CD4-positive, CD25-positive, alpha-beta regulatory T cell (primary cell): ENCODE data around the gene ID3. TPM values are rescaled to one million over a fixed set of nuclear protein-coding genes. Genes with fewer than 3 reads are reported as not detected.

Experiments used
- ATAC-seq, 2 donors: fragments of 150-1000 bp; cut with Tn5 transposase; one replicate each; pipeline ENCODE4 v1.10.0; 2021; ENCODE audit warnings: low read depth in 2 of 2, moderate number of reproducible peaks in 2 of 2, moderate library complexity in 1 of 2
- DNase-seq, 3 donors: peaks; one replicate each; pipeline versions ENCODE4 v3.0.0 to v3.0.0-alpha.2; 2012 to 2022; ENCODE audit warnings: mixed read lengths in 1 of 3
- H3K27ac ChIP-seq: one replicate; pipeline ENCODE4 v1.7.0; 2013; ENCODE audit warnings: mild to moderate bottlenecking, low read length; ENCODE audit not compliant: insufficient read depth, poor library complexity, severe bottlenecking
- H3K27me3 ChIP-seq: one replicate; pipeline ENCODE4 v1.7.0; 2013; ENCODE audit warnings: low read length; ENCODE audit not compliant: control insufficient read depth, insufficient read depth
- H3K36me3 ChIP-seq: one replicate; pipeline ENCODE4 v1.7.0; 2013; ENCODE audit warnings: mild to moderate bottlenecking, low read length, moderate library complexity; ENCODE audit not compliant: control insufficient read depth, insufficient read depth
- H3K4me1 ChIP-seq: 2 replicates; pipeline ENCODE4 v1.7.0; 2013; ENCODE audit warnings: mild to moderate bottlenecking, low read length; ENCODE audit not compliant: insufficient read depth, control insufficient read depth, poor library complexity, severe bottlenecking
- H3K4me3 ChIP-seq: one replicate; pipeline ENCODE4 v1.7.0; 2013; ENCODE audit warnings: low read depth, mild to moderate bottlenecking, low read length, moderate library complexity
- H3K9me3 ChIP-seq, 2 experiments: 1 replicate in 1 of 2; 2 replicates in 1 of 2; pipeline ENCODE4 v1.7.0; 2013; ENCODE audit warnings: low read length in 2 of 2, mild to moderate bottlenecking in 1 of 2, moderate library complexity in 1 of 2; ENCODE audit not compliant: control insufficient read depth in 2 of 2
- H3K27ac Mint-ChIP-seq, 3 donors: one replicate each; pipeline ENCODE4 v1.8.0; 2020 to 2022; ENCODE audit warnings: mild to moderate bottlenecking in 3 of 3, mixed read lengths in 3 of 3, moderate library complexity in 2 of 3
- H3K27me3 Mint-ChIP-seq: one replicate; pipeline ENCODE4 v1.8.0; 2022; ENCODE audit warnings: mild to moderate bottlenecking, mixed read lengths
- H3K36me3 Mint-ChIP-seq: one replicate; pipeline ENCODE4 v1.8.0; 2020; ENCODE audit warnings: mixed read lengths
- H3K4me1 Mint-ChIP-seq, 4 donors: one replicate each; pipeline ENCODE4 v1.8.0; 2020 to 2022; ENCODE audit warnings: mixed read lengths in 4 of 4, mild to moderate bottlenecking in 1 of 4
- H3K4me3 Mint-ChIP-seq, 4 donors: one replicate each; pipeline ENCODE4 v1.8.0; 2020 to 2022; ENCODE audit warnings: mild to moderate bottlenecking in 4 of 4, mixed read lengths in 4 of 4, moderate library complexity in 3 of 4
- H3K9me3 Mint-ChIP-seq, 7 donors: one replicate each; pipeline ENCODE4 v1.8.0; 2020 to 2022; ENCODE audit warnings: mixed read lengths in 7 of 7, mild to moderate bottlenecking in 3 of 7, moderate library complexity in 2 of 7
- polyA plus RNA-seq, 4 donors: library from polyadenylated mRNA; unstranded; fragments of 300-500 nt; fragmentation: Illumina TruSeq; gene quantifications; one replicate each; pipeline ENCODE4 v1.2.3, GENCODE V29; 2021
- total RNA-seq: library from RNA; stranded (reverse); gene quantifications from one replicate; pipeline ENCODE4 v1.2.3, GENCODE V29; 2022

ID3 gene
- total and polyA plus RNA-seq, 5 donors from 2014 or later = 35.9 to 56.9 (median 51.1) TPM

DNA sequence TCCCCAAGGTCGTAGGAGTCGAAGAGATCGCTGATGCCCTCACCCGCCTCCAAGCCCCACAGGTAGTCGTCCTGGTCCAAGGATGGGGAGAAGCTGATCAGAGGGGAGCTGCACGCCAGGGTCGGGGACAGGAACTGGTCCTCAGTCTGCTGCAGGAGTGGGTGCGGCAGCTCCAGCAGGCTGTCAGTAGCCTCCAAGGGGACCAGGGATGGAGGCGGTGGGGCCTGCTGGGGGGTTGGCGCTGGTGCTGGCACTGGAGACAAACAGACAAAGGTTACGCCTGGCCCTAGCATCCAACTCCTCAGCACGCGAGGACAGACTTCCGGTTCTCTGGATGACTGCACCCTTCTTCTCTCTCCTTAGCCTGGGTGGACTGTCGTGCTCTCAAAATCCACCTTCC, 49.4 kb downstream of the ID3 start:
- H3K4me1 ChIP-seq = no peaks in the 10 kb centered on the region
- H3K27ac Mint-ChIP-seq = peak overlapping the region in 1 of 3 donors; percentile 27
- peaks cover 7% of the 10 kb centered on the region for H3K36me3 ChIP-seq
- no peaks in the 10 kb centered on the region for H3K9me3 ChIP-seq
- H3K27ac ChIP-seq = no peak overlapping the region
- H3K36me3 Mint-ChIP-seq = peaks cover 4% of the 10 kb centered on the region
- DNase-seq (no peak), ATAC-seq (no peak)
- no peak overlapping the region for H3K4me3 Mint-ChIP-seq
- H3K27me3 Mint-ChIP-seq = no peaks in the 10 kb centered on the region
- H3K4me1 Mint-ChIP-seq = peaks cover 0 to 10% (median 4%) of the 10 kb centered on the region in 4 donors
- H3K27me3 ChIP-seq = no peaks in the 10 kb centered on the region
- peaks cover 0 to 1% (median 0%) of the 10 kb centered on the region in 7 donors for H3K9me3 Mint-ChIP-seq
- no peak overlapping the region for H3K4me3 ChIP-seq

Other genes starting within 250 kb of the ID3 start
- 126 TPM for gene HNRNPR, start 215.2 kb downstream of the ID3 start, total RNA-seq
- gene HNRNPR, start 215.2 kb downstream of the ID3 start, polyA plus RNA-seq = 100 to 1,000 TPM; 153 to 201 (median 187) TPM
- gene ZNF436, start 189.7 kb downstream of the ID3 start, total RNA-seq = 4.1 TPM
- 1 to 10 TPM; 2.1 to 5.2 (median 2.9) TPM for gene ZNF436, start 189.7 kb downstream of the ID3 start, polyA plus RNA-seq
- 8.5 TPM for gene TCEA3, start 134.8 kb downstream of the ID3 start, total RNA-seq
- 10 to 100 TPM in 2 of 4 donors, 1 to 10 TPM in 2; 7.7 to 23.2 (median 12.4) TPM for gene TCEA3, start 134.8 kb downstream of the ID3 start, polyA plus RNA-seq
- gene ASAP3, start 75.3 kb downstream of the ID3 start, total RNA-seq = 2.3 TPM
- under 1 TPM in 3 of 4 donors, not detected in 1; 0.23 to 0.57 (median 0.41) TPM for gene ASAP3, start 75.3 kb downstream of the ID3 start, polyA plus RNA-seq
- gene E2F2, start 28.3 kb downstream of the ID3 start, total RNA-seq = 13.8 TPM
- gene E2F2, start 28.3 kb downstream of the ID3 start, polyA plus RNA-seq = 1 to 10 TPM; 2.3 to 7.1 (median 3.7) TPM
- 1,395 TPM for gene RPL11, start 132.3 kb upstream of the ID3 start, total RNA-seq
- gene RPL11, start 132.3 kb upstream of the ID3 start, polyA plus RNA-seq = 1,000 to 10,000 TPM; 1,256 to 1,673 (median 1,465) TPM
- gene ELOA, start 184.0 kb upstream of the ID3 start, total RNA-seq = 42.0 TPM
- gene ELOA, start 184.0 kb upstream of the ID3 start, polyA plus RNA-seq = 10 to 100 TPM; 22.6 to 34.3 (median 29.0) TPM
- gene PITHD1, start 218.9 kb upstream of the ID3 start, total RNA-seq = 85.8 TPM
- 10 to 100 TPM; 72.6 to 98.9 (median 78.1) TPM for gene PITHD1, start 218.9 kb upstream of the ID3 start, polyA plus RNA-seq
- 50.4 TPM for gene LYPLA2, start 231.6 kb upstream of the ID3 start, total RNA-seq
- 100 to 1,000 TPM in 2 of 4 donors, 10 to 100 TPM in 2; 84.4 to 111 (median 100) TPM for gene LYPLA2, start 231.6 kb upstream of the ID3 start, polyA plus RNA-seq
- gene GALE, start 241.3 kb upstream of the ID3 start, total RNA-seq = 7.0 TPM
- gene GALE, start 241.3 kb upstream of the ID3 start, polyA plus RNA-seq = 10 to 100 TPM in 1 of 4 donors, 1 to 10 TPM in 3; 8.0 to 10.3 (median 9.8) TPM